ENCODE results near the gene COX11. TPM values are rescaled to one million over a fixed set of nuclear protein-coding genes. Genes with fewer than 3 reads are reported as not detected.

Gene COX11
- total RNA-seq, 2 donors from 2014 or later: 52.6 to 61.7 TPM

GRCh38 chr17:54948380-54948779, 20.1 kb downstream of the COX11 start:
- ATAC-seq (ENCODE audit: insufficient number of reproducible peaks, low FRiP score, low read depth): no peak
- no peak for TF ChIP-seq CTCF (IDR thresholded peaks at IDR 0.05)
- H3K4me1 ChIP-seq (ENCODE audit: control insufficient read depth in 1 of 2, low read depth in 2 of 2): no peaks in the 10 kb centered on the region
- no peaks in the 10 kb centered on the region for H3K9me3 ChIP-seq
- H3K4me3 ChIP-seq: no peak overlapping the region
- H3K27me3 ChIP-seq (replicated peaks; ENCODE audit: insufficient read depth): no peaks in the 10 kb centered on the region
- H3K27ac ChIP-seq: no peak overlapping the region
- DNase-seq (ENCODE audit: low spot score): no peak
- H3K36me3 ChIP-seq: peaks cover 3% of the 10 kb centered on the region

GRCh38 chr17:54947396-54947795, 21.1 kb downstream of the COX11 start:
- H3K4me3 ChIP-seq: no peak overlapping the region
- TF ChIP-seq CTCF (IDR thresholded peaks at IDR 0.05): no peak
- DNase-seq (ENCODE audit: low spot score): no peak
- H3K36me3 ChIP-seq: peaks cover 3% of the 10 kb centered on the region
- H3K9me3 ChIP-seq: no peaks in the 10 kb centered on the region
- no peak for ATAC-seq (ENCODE audit: insufficient number of reproducible peaks, low FRiP score, low read depth)
- no peaks in the 10 kb centered on the region for H3K27me3 ChIP-seq (replicated peaks; ENCODE audit: insufficient read depth)
- H3K4me1 ChIP-seq (ENCODE audit: control insufficient read depth in 1 of 2, low read depth in 2 of 2): no peaks in the 10 kb centered on the region
- H3K27ac ChIP-seq: no peak overlapping the region

- no peak for DNase-seq (ENCODE audit: low spot score)
- Histone ChIP-seq H3K4me1 (ENCODE audit: control insufficient read depth in 1 of 2, low read depth in 2 of 2) (no peaks in the 10 kb centered on the region), H3K36me3 (no peaks in the 10 kb centered on the region), H3K4me3 (no peak overlapping the region), H3K27me3 (replicated peaks; ENCODE audit: insufficient read depth) (no peaks in the 10 kb centered on the region), H3K9me3 (no peaks in the 10 kb centered on the region), H3K27ac (no peak overlapping the region)
- no peak for ATAC-seq (ENCODE audit: insufficient number of reproducible peaks, low FRiP score, low read depth)
- no peak for TF ChIP-seq CTCF (IDR thresholded peaks at IDR 0.05)
Measured at GRCh38 chr17:54945671-54946070, 22.8 kb downstream of the COX11 start.

- H3K36me3 ChIP-seq: no peaks in the 10 kb centered on the region
- no peak overlapping the region for H3K27ac ChIP-seq
- TF ChIP-seq CTCF (IDR thresholded peaks at IDR 0.05): no peak
- H3K9me3 ChIP-seq: no peaks in the 10 kb centered on the region
- DNase-seq (ENCODE audit: low spot score): no peak
- H3K27me3 ChIP-seq (replicated peaks; ENCODE audit: insufficient read depth): no peaks in the 10 kb centered on the region
- ATAC-seq (ENCODE audit: insufficient number of reproducible peaks, low FRiP score, low read depth): no peak
- no peak overlapping the region for H3K4me3 ChIP-seq
- no peaks in the 10 kb centered on the region for H3K4me1 ChIP-seq (ENCODE audit: control insufficient read depth in 1 of 2, low read depth in 2 of 2)
Measured at GRCh38 chr17:54945231-54945630, 23.2 kb downstream of the COX11 start.

GRCh38 chr17:54944796-54945195, 23.7 kb downstream of the COX11 start:
- DNase-seq (ENCODE audit: low spot score) (no peak), ATAC-seq (ENCODE audit: insufficient number of reproducible peaks, low FRiP score, low read depth) (no peak)
- Histone ChIP-seq H3K9me3 (no peaks in the 10 kb centered on the region), H3K27me3 (replicated peaks; ENCODE audit: insufficient read depth) (no peaks in the 10 kb centered on the region), H3K36me3 (peaks cover under 1% of the 10 kb centered on the region), H3K27ac (no peak overlapping the region), H3K4me3 (no peak overlapping the region), H3K4me1 (ENCODE audit: control insufficient read depth in 1 of 2, low read depth in 2 of 2) (no peaks in the 10 kb centered on the region)
- TF ChIP-seq CTCF (IDR thresholded peaks at IDR 0.05): no peak
